ENCODE results near the gene USP24.

DNA sequence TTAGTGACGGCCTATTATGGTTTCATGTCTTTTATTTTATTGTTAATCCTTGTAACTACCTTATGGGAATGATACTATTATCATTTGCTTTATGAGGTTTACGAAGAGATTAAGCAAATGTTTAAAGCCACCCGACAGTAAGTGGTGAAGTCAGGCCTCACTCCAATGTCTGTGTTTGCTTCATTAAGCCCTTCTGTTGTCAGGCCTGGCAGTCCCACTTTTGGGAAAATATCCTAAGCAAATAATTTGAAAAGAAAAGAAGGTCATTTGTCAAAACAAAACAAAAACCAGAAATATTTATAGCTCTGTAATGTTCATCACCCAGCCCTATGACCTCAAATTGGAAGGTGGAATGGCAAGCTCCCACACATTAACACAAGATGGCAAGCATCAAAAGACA is 40.7 kb upstream of the USP24 start:
- TF ChIP-seq, protein P1, sequence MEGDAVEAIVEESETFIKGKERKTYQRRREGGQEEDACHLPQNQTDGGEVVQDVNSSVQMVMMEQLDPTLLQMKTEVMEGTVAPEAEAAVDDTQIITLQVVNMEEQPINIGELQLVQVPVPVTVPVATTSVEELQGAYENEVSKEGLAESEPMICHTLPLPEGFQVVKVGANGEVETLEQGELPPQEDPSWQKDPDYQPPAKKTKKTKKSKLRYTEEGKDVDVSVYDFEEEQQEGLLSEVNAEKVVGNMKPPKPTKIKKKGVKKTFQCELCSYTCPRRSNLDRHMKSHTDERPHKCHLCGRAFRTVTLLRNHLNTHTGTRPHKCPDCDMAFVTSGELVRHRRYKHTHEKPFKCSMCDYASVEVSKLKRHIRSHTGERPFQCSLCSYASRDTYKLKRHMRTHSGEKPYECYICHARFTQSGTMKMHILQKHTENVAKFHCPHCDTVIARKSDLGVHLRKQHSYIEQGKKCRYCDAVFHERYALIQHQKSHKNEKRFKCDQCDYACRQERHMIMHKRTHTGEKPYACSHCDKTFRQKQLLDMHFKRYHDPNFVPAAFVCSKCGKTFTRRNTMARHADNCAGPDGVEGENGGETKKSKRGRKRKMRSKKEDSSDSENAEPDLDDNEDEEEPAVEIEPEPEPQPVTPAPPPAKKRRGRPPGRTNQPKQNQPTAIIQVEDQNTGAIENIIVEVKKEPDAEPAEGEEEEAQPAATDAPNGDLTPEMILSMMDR (IDR thresholded peaks at IDR 0.05; ENCODE audit: extremely low read depth in 1 of 2, insufficient read depth in 1 of 2, low read depth in 1 of 2, low read length in 2 of 2): no peak
- TF ChIP-seq EZH2 (IDR thresholded peaks at IDR 0.05; ENCODE audit: borderline replicate concordance, low read depth, low read length, severe bottlenecking) (no peak), POLR2A (IDR thresholded peaks at IDR 0.05; ENCODE audit: low read depth, low read length) (no peak), POLR2AphosphoS5 (IDR thresholded peaks at IDR 0.05; ENCODE audit: insufficient read depth, low read depth, low read length) (no peak)
- TF ChIP-seq, protein P2, sequence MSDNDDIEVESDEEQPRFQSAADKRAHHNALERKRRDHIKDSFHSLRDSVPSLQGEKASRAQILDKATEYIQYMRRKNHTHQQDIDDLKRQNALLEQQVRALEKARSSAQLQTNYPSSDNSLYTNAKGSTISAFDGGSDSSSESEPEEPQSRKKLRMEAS (IDR thresholded peaks at IDR 0.05; ENCODE audit: insufficient read depth, insufficient read length): no peak

All from endothelial cell of umbilical vein (primary cell).